ENCODE results near the gene FAM81A.
"Not testable (repeated sequence)": the region's sequence is repeated elsewhere in the genome, so short reads cannot be mapped to it uniquely, and the experiment has no call there.

The FAM81A gene

GRCh38 chr15:59424616-59425015, 13.4 kb upstream of the FAM81A start:
- no peak for DNase-seq (ENCODE audit: low read depth, low spot score)

- not testable (repeated sequence) for DNase-seq (ENCODE audit: low read depth, low spot score)
Measured at GRCh38 chr15:59428898-59429297, 9.1 kb upstream of the FAM81A start.

GRCh38 chr15:59432389-59432788, 5.6 kb upstream of the FAM81A start:
- DNase-seq (ENCODE audit: low read depth, low spot score) = no peak

- DNase-seq (ENCODE audit: low read depth, low spot score) = no peak
Measured at GRCh38 chr15:59434481-59434880, 3.5 kb upstream of the FAM81A start.

GRCh38 chr15:59436774-59437141, 1.2 kb upstream of the FAM81A start:
- DNase-seq (ENCODE audit: low read depth, low spot score) = no peak

GRCh38 chr15:59437142-59437816, 707 bp upstream of the FAM81A start:
- no peak for DNase-seq (ENCODE audit: low read depth, low spot score)

- no peak for DNase-seq (ENCODE audit: low read depth, low spot score)
Measured at GRCh38 chr15:59438625-59439290, 772 bp downstream of the FAM81A start.

GRCh38 chr15:59439576-59439975, 1.6 kb downstream of the FAM81A start:
- no peak for DNase-seq (ENCODE audit: low read depth, low spot score)

GRCh38 chr15:59443341-59444072, 5.5 kb downstream of the FAM81A start:
- no peak for DNase-seq (ENCODE audit: low read depth, low spot score)

- no peak for DNase-seq (ENCODE audit: low read depth, low spot score)
Measured at GRCh38 chr15:59444081-59444835, 6.3 kb downstream of the FAM81A start.

- DNase-seq (ENCODE audit: low read depth, low spot score) = no peak
Measured at GRCh38 chr15:59444980-59445545, 7.1 kb downstream of the FAM81A start.

GRCh38 chr15:59446232-59446957, 8.4 kb downstream of the FAM81A start:
- no peak for DNase-seq (ENCODE audit: low read depth, low spot score)

- no peak for DNase-seq (ENCODE audit: low read depth, low spot score)
Measured at GRCh38 chr15:59447367-59447766, 9.4 kb downstream of the FAM81A start.

- no peak for DNase-seq (ENCODE audit: low read depth, low spot score)
Measured at GRCh38 chr15:59448871-59449270, 10.9 kb downstream of the FAM81A start.

- DNase-seq (ENCODE audit: low read depth, low spot score) = no peak
Measured at GRCh38 chr15:59453474-59454215, 15.7 kb downstream of the FAM81A start.

- DNase-seq (ENCODE audit: low read depth, low spot score) = no peak
Measured at GRCh38 chr15:59456114-59456513, 18.1 kb downstream of the FAM81A start.

GRCh38 chr15:59457103-59457502, 19.1 kb downstream of the FAM81A start:
- DNase-seq (ENCODE audit: low read depth, low spot score) = no peak

GRCh38 chr15:59461521-59461920, 23.5 kb downstream of the FAM81A start:
- DNase-seq (ENCODE audit: low read depth, low spot score) = no peak

- no peak for DNase-seq (ENCODE audit: low read depth, low spot score)
Measured at GRCh38 chr15:59473226-59473625, 35.2 kb downstream of the FAM81A start.

GRCh38 chr15:59475161-59475560, 37.2 kb downstream of the FAM81A start:
- not testable (repeated sequence) for DNase-seq (ENCODE audit: low read depth, low spot score)

All from activated CD4-positive, CD25-positive, alpha-beta regulatory T cell treated with anti-CD3 and anti-CD28 coated beads, Interleukin-2, amount 50 U/mL, for 16 hours (primary cell).